Endothelial cell (in vitro differentiated cells): ENCODE measurements around the gene SEPTIN11. TPM values are rescaled to one million over a fixed set of nuclear protein-coding genes. Genes with fewer than 3 reads are reported as not detected.
A peak's percentile ranks its signal among the peaks of the same experiment; 100 is the strongest.

Experiments
- DNase-seq: peaks from one replicate; pipeline ENCODE4 v3.0.0; 2021; ENCODE audit warnings: low spot score
- H3K27ac Mint-ChIP-seq: one replicate; pipeline ENCODE4 v1.8.0; 2021; ENCODE audit warnings: mixed read lengths, inconsistent platforms; ENCODE audit not compliant: unreplicated experiment
- H3K27me3 Mint-ChIP-seq: one replicate; pipeline ENCODE4 v1.8.0; 2021; ENCODE audit warnings: mild to moderate bottlenecking, moderate library complexity, mixed read lengths, inconsistent platforms; ENCODE audit not compliant: unreplicated experiment
- H3K36me3 Mint-ChIP-seq: one replicate; pipeline ENCODE4 v1.8.0; 2021; ENCODE audit warnings: mild to moderate bottlenecking, low read depth, mixed read lengths, inconsistent platforms; ENCODE audit not compliant: unreplicated experiment
- H3K4me1 Mint-ChIP-seq: one replicate; pipeline ENCODE4 v1.8.0; 2021; ENCODE audit warnings: mild to moderate bottlenecking, mixed read lengths, inconsistent platforms; ENCODE audit not compliant: unreplicated experiment
- H3K4me3 Mint-ChIP-seq: one replicate; pipeline ENCODE4 v1.8.0; 2021; ENCODE audit warnings: mild to moderate bottlenecking, mixed read lengths, inconsistent platforms; ENCODE audit not compliant: unreplicated experiment
- H3K9me3 Mint-ChIP-seq: one replicate; pipeline ENCODE4 v1.8.0; 2021; ENCODE audit warnings: mixed read lengths, inconsistent platforms; ENCODE audit not compliant: unreplicated experiment
- CTCF ChIP-seq: fragments of 200-600 bp; sonication (generic); IDR thresholded peaks from one replicate; pipeline ENCODE4 v1.5.0; 2021; ENCODE audit warnings: antibody characterized with exemption; ENCODE audit not compliant: unreplicated experiment
- total RNA-seq: library from RNA; stranded (reverse); fragmentation: NEBNext Ultra II Directional; extraction: Animal tissue kit (Norgen Biotek cat#: 25700); gene quantifications from one replicate; pipeline ENCODE4 v1.2.1, GENCODE V29; 2021; ENCODE audit not compliant: unreplicated experiment

The SEPTIN11 gene
- total RNA-seq, 1 donor from 2014 or later, result 331 TPM

- peaks cover 4% of the 10 kb centered on the region for H3K27me3 Mint-ChIP-seq
- no peak overlapping the region for H3K4me3 Mint-ChIP-seq
- H3K4me1 Mint-ChIP-seq, result peaks cover 63% of the 10 kb centered on the region
- no peak for TF ChIP-seq CTCF
- peaks cover 44% of the 10 kb centered on the region for H3K36me3 Mint-ChIP-seq
- DNase-seq, result no peak
- no peaks in the 10 kb centered on the region for H3K9me3 Mint-ChIP-seq
- H3K27ac Mint-ChIP-seq, result no peak overlapping the region
These were observed 46.2 kb downstream of the SEPTIN11 start for GRCh38 chr4:76995776-76996175.

GRCh38 chr4:76996445-76996844 is 46.9 kb downstream of the SEPTIN11 start:
- Mint-ChIP-seq H3K27me3 (peaks cover 4% of the 10 kb centered on the region), H3K9me3 (no peaks in the 10 kb centered on the region), H3K4me1 (peaks cover 65% of the 10 kb centered on the region), H3K27ac (peak overlapping the region; percentile 68), H3K4me3 (no peak overlapping the region), H3K36me3 (peaks cover 40% of the 10 kb centered on the region)
- no peak for DNase-seq
- TF ChIP-seq CTCF, result no peak

GRCh38 chr4:76997077-76997476 is 47.5 kb downstream of the SEPTIN11 start:
- H3K4me3 Mint-ChIP-seq, result no peak overlapping the region
- no peaks in the 10 kb centered on the region for H3K9me3 Mint-ChIP-seq
- H3K27ac Mint-ChIP-seq, result no peak overlapping the region
- H3K4me1 Mint-ChIP-seq, result peaks cover 67% of the 10 kb centered on the region
- DNase-seq, result no peak
- H3K27me3 Mint-ChIP-seq, result peaks cover 4% of the 10 kb centered on the region
- no peak for TF ChIP-seq CTCF
- H3K36me3 Mint-ChIP-seq, result peaks cover 40% of the 10 kb centered on the region

- Mint-ChIP-seq H3K27me3 (peaks cover 4% of the 10 kb centered on the region), H3K4me1 (peaks cover 72% of the 10 kb centered on the region), H3K36me3 (peaks cover 40% of the 10 kb centered on the region), H3K27ac (peak overlapping the region; percentile 52), H3K4me3 (no peak overlapping the region), H3K9me3 (no peaks in the 10 kb centered on the region)
- DNase-seq, result no peak
- TF ChIP-seq CTCF, result no peak
These were observed 48.0 kb downstream of the SEPTIN11 start for GRCh38 chr4:76997532-76997931.

- no peaks in the 10 kb centered on the region for H3K27me3 Mint-ChIP-seq
- peak overlapping the region; percentile 91 for H3K27ac Mint-ChIP-seq
- H3K4me1 Mint-ChIP-seq, result peaks cover 74% of the 10 kb centered on the region
- peaks cover 41% of the 10 kb centered on the region for H3K36me3 Mint-ChIP-seq
- peak overlapping the region; percentile 81 for H3K4me3 Mint-ChIP-seq
- no peak for TF ChIP-seq CTCF
- no peak for DNase-seq
- H3K9me3 Mint-ChIP-seq, result no peaks in the 10 kb centered on the region
These were observed 48.8 kb downstream of the SEPTIN11 start for GRCh38 chr4:76998251-76998901.
